ENCODE data around the gene POLN.

Gene POLN

DNA sequence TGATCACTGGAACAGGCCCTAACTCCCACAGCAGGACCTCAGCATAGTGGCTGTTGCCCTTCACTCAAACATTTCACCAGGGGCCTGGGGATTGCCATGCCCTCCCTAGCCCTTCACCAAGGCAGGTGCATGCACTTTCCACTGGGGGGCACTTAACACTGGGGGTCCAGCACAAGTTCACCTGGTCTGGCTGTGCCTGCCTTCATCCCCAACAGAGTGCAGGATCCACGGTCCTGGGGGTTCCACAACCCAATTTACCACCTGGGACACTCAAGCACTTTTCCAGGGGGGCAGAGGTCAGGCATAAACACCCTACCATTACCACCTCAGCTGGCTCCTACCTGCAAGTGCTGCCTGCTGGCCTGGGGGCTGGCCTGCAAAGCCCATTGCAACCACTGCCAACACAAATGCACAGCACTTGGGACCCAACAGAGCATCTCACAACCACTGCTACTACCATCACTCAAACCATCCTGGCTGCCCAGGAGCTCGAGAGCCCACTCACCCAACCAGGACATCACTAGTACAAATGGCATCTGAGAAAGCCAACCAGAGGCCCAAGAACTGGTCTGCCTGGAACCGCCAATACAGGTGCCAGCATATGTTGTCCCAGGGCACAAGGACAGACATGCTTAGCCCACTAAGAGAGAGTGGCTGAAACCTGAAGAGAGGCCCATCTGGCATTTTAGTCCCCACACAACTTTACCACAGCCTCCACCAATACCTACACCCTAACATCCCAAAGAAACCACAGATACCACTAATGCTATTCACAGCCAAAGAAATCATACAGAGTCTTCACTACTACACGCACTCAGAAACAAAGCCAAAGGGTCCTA lies 139.7 kb downstream of the POLN start:
- no peaks in the 10 kb centered on the region for H3K27me3 ChIP-seq (ENCODE audit: control insufficient read depth in 5 of 5, insufficient read depth in 4 of 5, low read length in 5 of 5)
- H3K4me3 ChIP-seq (ENCODE audit: low read depth in 1 of 5, low read length in 5 of 5): no peak overlapping the region
- no peaks in the 10 kb centered on the region for H3K36me3 ChIP-seq (ENCODE audit: control insufficient read depth in 5 of 5, insufficient read depth in 5 of 5, low read length in 5 of 5)
- H3K9ac ChIP-seq (ENCODE audit: low read length in 5 of 5): no peak overlapping the region
- H3K27ac ChIP-seq (ENCODE audit: low read depth, low read length): no peak overlapping the region
- H3K9me3 ChIP-seq (ENCODE audit: control insufficient read depth in 5 of 5, low read length in 5 of 5): peaks cover 4 to 28% (median 25%) of the 10 kb centered on the region in 5 donors
- H3K4me1 ChIP-seq (ENCODE audit: control insufficient read depth in 5 of 5, insufficient read depth in 5 of 5, low read length in 5 of 5): no peaks in the 10 kb centered on the region

DNA sequence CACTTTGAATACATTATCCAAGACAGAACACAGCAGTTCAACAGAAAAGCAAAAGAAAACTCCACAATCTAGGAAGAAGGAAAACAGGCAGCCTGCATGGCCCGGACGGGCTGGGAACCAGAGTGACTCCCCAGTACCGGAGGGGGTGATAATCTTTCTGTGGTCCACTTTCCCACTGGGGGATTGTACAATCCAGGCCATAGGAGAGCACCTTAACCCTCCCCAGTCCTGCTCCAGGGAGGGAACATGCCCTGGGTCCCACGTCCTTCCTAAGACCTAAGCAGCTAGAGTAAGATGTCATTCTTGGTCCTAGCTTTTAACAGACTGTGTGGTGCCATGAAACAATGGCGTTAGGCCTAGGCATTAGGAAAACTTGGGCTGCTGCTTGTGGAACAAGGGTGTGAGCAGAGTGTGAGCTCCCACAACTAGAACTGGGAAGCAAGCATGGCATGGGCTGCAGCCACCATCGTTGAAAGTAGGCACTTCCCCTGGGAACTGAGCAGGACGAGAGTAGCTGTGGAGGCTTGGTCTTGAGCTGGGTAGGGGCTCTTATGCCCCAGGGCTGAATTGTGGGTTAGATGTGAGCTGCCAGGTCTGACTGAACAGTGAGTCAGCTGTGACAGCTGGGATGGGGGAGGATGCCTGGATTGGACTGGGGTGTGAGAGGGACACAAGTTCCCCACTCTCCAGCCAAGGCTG lies 140.4 kb downstream of the POLN start:
- Histone ChIP-seq H3K9ac (ENCODE audit: low read length in 5 of 5) (no peak overlapping the region), H3K27ac (ENCODE audit: low read depth, low read length) (no peak overlapping the region), H3K27me3 (ENCODE audit: control insufficient read depth in 5 of 5, insufficient read depth in 4 of 5, low read length in 5 of 5) (no peaks in the 10 kb centered on the region), H3K4me3 (ENCODE audit: low read depth in 1 of 5, low read length in 5 of 5) (no peak overlapping the region), H3K9me3 (ENCODE audit: control insufficient read depth in 5 of 5, low read length in 5 of 5) (peaks cover 4 to 33% (median 32%) of the 10 kb centered on the region in 5 donors), H3K36me3 (ENCODE audit: control insufficient read depth in 5 of 5, insufficient read depth in 5 of 5, low read length in 5 of 5) (no peaks in the 10 kb centered on the region), H3K4me1 (ENCODE audit: control insufficient read depth in 5 of 5, insufficient read depth in 5 of 5, low read length in 5 of 5) (no peaks in the 10 kb centered on the region)

DNA sequence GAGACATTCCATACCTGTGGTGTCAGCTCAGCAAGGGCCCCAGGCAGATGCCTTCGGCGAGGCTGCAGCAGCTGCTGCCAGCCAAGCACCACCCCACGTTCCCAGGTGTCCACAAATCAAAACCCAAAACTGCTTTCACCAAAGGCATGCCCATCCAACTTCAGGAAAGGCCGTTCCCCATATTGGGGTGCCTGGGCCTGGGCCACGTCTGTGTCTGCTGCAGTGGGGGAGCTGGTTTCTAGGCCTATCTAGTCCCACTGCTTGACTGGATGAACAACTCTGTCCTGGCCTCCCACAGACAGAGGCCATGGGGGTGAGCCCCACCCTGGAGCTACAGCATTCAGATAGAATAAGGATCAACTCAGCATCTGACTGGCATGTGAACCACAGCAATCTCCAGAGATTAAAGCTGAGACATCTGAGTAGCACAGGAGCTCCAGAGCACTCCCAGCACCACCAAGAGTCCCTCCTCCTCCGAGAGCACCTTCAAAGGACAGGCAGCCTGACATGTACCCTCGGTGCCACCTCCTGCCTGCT lies 145.8 kb downstream of the POLN start:
- Histone ChIP-seq H3K9ac (ENCODE audit: low read length in 5 of 5) (no peak overlapping the region), H3K4me1 (ENCODE audit: control insufficient read depth in 5 of 5, insufficient read depth in 5 of 5, low read length in 5 of 5) (peaks cover 0 to 37% (median 12%) of the 10 kb centered on the region in 5 donors), H3K27me3 (ENCODE audit: control insufficient read depth in 5 of 5, insufficient read depth in 4 of 5, low read length in 5 of 5) (no peaks in the 10 kb centered on the region), H3K9me3 (ENCODE audit: control insufficient read depth in 5 of 5, low read length in 5 of 5) (peaks cover 0 to 18% (median 8%) of the 10 kb centered on the region in 5 donors), H3K27ac (ENCODE audit: low read depth, low read length) (no peak overlapping the region), H3K4me3 (ENCODE audit: low read depth in 1 of 5, low read length in 5 of 5) (no peak overlapping the region), H3K36me3 (ENCODE audit: control insufficient read depth in 5 of 5, insufficient read depth in 5 of 5, low read length in 5 of 5) (peaks cover 0 to 2% (median 0%) of the 10 kb centered on the region in 5 donors)

DNA sequence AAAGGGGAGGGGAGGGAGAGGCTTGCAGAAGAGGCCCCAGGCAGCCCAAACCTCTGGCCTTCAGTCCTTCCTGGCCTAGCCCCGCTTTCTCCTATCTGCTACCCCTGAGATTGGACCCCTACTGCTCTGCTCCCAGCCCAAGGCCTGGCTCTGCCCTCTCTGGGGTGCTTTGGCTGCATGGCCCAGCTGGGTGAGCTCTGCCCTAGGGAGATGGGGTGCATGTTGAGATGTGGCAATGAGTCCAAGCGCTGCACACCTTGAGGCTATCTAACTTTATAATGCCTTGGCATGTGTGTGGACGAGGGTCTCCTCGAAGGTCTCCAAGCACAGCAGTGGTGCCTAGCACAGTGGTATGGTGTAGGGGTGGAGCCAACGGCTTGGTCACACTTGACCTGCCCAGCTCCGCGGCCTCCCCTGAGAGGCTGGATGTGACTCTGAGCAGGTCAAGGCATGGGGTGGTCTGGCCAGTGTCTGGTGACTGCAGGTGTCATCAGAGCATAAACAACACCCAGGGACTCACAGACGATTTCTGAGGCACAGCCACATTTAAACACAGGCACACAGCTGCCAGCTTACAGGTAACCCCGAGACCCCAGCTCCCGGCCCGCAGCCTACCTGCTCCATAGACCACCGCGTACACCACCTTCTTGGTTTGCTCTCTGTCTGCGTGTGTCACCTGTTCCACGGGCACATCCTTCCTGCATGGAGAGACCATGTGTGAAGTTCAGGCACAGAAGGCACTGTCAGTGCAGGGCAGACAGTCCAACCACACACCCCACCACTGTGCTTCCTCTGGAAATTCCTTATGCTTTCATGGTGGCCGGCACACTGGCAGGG lies 146.5 kb downstream of the POLN start:
- Histone ChIP-seq H3K36me3 (ENCODE audit: control insufficient read depth in 5 of 5, insufficient read depth in 5 of 5, low read length in 5 of 5) (peaks cover 0 to 2% (median 0%) of the 10 kb centered on the region in 5 donors), H3K27me3 (ENCODE audit: control insufficient read depth in 5 of 5, insufficient read depth in 4 of 5, low read length in 5 of 5) (no peaks in the 10 kb centered on the region), H3K27ac (ENCODE audit: low read depth, low read length) (no peak overlapping the region), H3K9ac (ENCODE audit: low read length in 5 of 5) (no peak overlapping the region), H3K4me3 (ENCODE audit: low read depth in 1 of 5, low read length in 5 of 5) (no peak overlapping the region), H3K9me3 (ENCODE audit: control insufficient read depth in 5 of 5, low read length in 5 of 5) (peaks cover 0 to 18% (median 8%) of the 10 kb centered on the region in 5 donors), H3K4me1 (ENCODE audit: control insufficient read depth in 5 of 5, insufficient read depth in 5 of 5, low read length in 5 of 5) (peaks cover 0 to 43% (median 16%) of the 10 kb centered on the region in 5 donors)

DNA sequence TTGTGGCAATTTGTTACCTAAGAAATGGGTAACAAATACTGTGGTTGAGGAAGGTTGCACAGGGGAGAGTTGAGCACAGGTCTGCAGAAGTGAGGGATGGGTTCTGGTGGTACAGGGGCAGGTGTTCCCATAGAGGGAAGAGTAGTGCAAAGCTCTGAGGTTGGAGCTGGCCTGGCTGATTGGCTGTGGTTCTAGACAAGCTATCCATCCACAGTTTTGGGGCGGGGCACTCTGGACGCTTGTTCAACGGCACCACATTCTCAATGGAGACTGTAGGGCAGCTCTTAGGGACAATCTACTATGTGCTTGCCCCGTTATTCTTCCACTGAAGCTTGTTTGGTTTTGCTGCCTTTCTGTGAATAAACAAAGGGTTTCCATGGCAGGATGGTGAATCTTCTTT lies 147.4 kb downstream of the POLN start:
- Histone ChIP-seq H3K27ac (ENCODE audit: low read depth, low read length) (no peak overlapping the region), H3K9me3 (ENCODE audit: control insufficient read depth in 5 of 5, low read length in 5 of 5) (peaks cover 0 to 18% (median 8%) of the 10 kb centered on the region in 5 donors), H3K4me1 (ENCODE audit: control insufficient read depth in 5 of 5, insufficient read depth in 5 of 5, low read length in 5 of 5) (peaks cover 0 to 44% (median 16%) of the 10 kb centered on the region in 5 donors), H3K36me3 (ENCODE audit: control insufficient read depth in 5 of 5, insufficient read depth in 5 of 5, low read length in 5 of 5) (peaks cover 0 to 2% (median 0%) of the 10 kb centered on the region in 5 donors), H3K4me3 (ENCODE audit: low read depth in 1 of 5, low read length in 5 of 5) (no peak overlapping the region), H3K27me3 (ENCODE audit: control insufficient read depth in 5 of 5, insufficient read depth in 4 of 5, low read length in 5 of 5) (no peaks in the 10 kb centered on the region), H3K9ac (ENCODE audit: low read length in 5 of 5) (no peak overlapping the region)

DNA sequence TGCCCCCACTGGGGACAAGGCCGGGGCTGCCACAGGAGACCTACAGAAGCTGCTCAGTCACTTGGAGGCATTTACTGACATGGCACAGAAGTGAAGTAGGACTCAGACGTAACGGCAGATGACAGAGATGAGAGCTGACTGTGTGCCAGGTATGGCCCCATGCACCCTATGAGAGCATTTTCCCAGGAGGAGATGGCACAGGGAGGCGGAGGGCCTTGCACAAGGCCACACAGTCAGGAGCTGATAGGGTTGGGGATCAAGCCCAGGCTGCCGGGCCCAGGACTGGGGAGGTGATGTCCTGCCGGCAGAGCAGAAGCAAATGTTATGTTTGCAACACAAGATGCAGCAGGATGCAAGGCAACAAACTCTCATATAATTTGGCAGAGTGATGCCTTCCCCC lies 148.7 kb downstream of the POLN start:
- Histone ChIP-seq H3K4me1 (ENCODE audit: control insufficient read depth in 5 of 5, insufficient read depth in 5 of 5, low read length in 5 of 5) (peaks cover 0 to 49% (median 16%) of the 10 kb centered on the region in 5 donors), H3K9me3 (ENCODE audit: control insufficient read depth in 5 of 5, low read length in 5 of 5) (peaks cover 0 to 18% (median 8%) of the 10 kb centered on the region in 5 donors), H3K27ac (ENCODE audit: low read depth, low read length) (no peak overlapping the region), H3K4me3 (ENCODE audit: low read depth in 1 of 5, low read length in 5 of 5) (no peak overlapping the region), H3K9ac (ENCODE audit: low read length in 5 of 5) (no peak overlapping the region), H3K27me3 (ENCODE audit: control insufficient read depth in 5 of 5, insufficient read depth in 4 of 5, low read length in 5 of 5) (no peaks in the 10 kb centered on the region), H3K36me3 (ENCODE audit: control insufficient read depth in 5 of 5, insufficient read depth in 5 of 5, low read length in 5 of 5) (peaks cover 0 to 2% (median 0%) of the 10 kb centered on the region in 5 donors)

DNA sequence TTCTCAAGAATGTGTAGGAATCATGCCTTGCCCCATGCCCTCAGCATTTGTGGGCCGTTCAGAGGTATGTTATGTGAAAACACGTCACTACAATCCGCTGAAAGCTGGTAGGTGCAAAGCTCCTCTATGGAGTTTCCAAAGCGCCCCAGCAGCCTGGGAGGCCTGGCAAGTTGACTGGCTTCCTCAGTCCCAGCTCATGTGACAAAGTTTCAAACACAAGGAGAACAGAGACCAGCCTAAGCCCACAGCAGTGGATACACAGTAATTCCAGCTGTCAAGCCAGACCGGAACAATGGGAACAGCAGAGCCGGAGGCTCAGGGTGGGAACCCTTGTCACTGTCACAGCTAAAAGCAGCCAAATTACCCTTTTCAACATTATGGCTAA lies 149.3 kb downstream of the POLN start:
- Histone ChIP-seq H3K36me3 (ENCODE audit: control insufficient read depth in 5 of 5, insufficient read depth in 5 of 5, low read length in 5 of 5) (peaks cover 0 to 2% (median 0%) of the 10 kb centered on the region in 5 donors), H3K27me3 (ENCODE audit: control insufficient read depth in 5 of 5, insufficient read depth in 4 of 5, low read length in 5 of 5) (no peaks in the 10 kb centered on the region), H3K4me1 (ENCODE audit: control insufficient read depth in 5 of 5, insufficient read depth in 5 of 5, low read length in 5 of 5) (peaks cover 0 to 49% (median 16%) of the 10 kb centered on the region in 5 donors), H3K27ac (ENCODE audit: low read depth, low read length) (no peak overlapping the region), H3K9ac (ENCODE audit: low read length in 5 of 5) (no peak overlapping the region), H3K9me3 (ENCODE audit: control insufficient read depth in 5 of 5, low read length in 5 of 5) (peaks cover 0 to 18% (median 8%) of the 10 kb centered on the region in 5 donors), H3K4me3 (ENCODE audit: low read depth in 1 of 5, low read length in 5 of 5) (no peak overlapping the region)

DNA sequence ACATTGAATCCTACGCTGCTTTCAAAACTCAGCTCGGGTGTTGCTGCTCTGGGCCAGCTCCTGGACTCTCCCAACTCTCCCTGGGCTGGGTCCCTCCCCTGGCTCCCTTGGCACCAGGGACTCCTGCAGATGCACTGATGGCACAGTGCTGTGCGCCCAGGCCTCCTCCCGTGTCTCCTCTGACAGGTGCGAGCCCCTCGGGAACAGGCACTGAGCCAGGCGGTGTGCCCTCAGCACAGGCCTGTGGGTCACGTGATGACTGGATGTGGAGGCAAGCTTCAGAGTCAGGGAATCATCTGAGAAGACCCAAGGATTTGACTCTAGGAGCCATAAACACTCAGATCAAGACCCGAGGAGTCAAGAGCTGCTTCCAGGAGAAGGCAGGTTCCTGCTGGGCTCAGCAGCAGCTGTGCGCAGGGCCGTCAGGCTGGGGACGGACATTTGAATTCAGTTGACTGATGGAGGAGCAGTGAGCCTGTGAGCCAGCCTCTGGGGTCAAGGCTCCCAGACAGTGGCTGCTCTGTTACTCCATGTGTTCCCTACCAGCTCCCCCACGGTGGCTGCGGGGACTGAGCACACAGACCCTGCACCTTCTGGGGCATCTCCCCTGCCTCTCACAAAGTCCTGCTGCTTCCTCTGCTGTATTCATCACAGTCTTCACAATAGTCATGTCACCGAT lies 149.8 kb downstream of the POLN start:
- Histone ChIP-seq H3K27me3 (ENCODE audit: control insufficient read depth in 5 of 5, insufficient read depth in 4 of 5, low read length in 5 of 5) (no peaks in the 10 kb centered on the region), H3K9ac (ENCODE audit: low read length in 5 of 5) (no peak overlapping the region)

DNA sequence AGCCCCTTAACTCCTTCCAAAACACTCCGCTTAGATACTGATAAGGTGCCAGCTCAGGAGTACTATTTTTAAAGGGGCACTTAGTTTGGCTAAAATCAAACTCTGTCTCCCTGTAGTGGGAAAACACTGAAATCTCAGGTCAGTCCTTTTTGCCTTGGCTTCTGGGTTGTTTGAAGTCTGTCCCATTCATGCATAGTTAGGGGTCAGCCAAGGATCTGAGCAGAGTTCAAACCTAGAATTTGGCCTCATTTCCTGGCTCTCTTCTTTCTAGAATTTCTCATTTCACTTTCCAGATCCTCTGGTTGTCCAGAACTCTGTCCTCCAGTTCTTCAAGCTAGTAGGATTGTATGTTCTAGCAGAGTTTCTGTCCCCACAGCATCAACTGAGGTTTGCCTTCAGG lies 151.3 kb downstream of the POLN start:
- Histone ChIP-seq H3K27me3 (ENCODE audit: control insufficient read depth in 5 of 5, insufficient read depth in 4 of 5, low read length in 5 of 5) (no peaks in the 10 kb centered on the region), H3K27ac (ENCODE audit: low read depth, low read length) (no peak overlapping the region), H3K9ac (ENCODE audit: low read length in 5 of 5) (no peak overlapping the region), H3K4me1 (ENCODE audit: control insufficient read depth in 5 of 5, insufficient read depth in 5 of 5, low read length in 5 of 5) (peaks cover 0 to 49% (median 16%) of the 10 kb centered on the region in 5 donors), H3K9me3 (ENCODE audit: control insufficient read depth in 5 of 5, low read length in 5 of 5) (peaks cover 0 to 6% (median 0%) of the 10 kb centered on the region in 5 donors), H3K4me3 (ENCODE audit: low read depth in 1 of 5, low read length in 5 of 5) (no peak overlapping the region), H3K36me3 (ENCODE audit: control insufficient read depth in 5 of 5, insufficient read depth in 5 of 5, low read length in 5 of 5) (peaks cover 0 to 3% (median 0%) of the 10 kb centered on the region in 5 donors)

More for the DNA sequence above, 149.8 kb downstream of the POLN start:
- Histone ChIP-seq H3K4me3 (ENCODE audit: low read depth in 1 of 5, low read length in 5 of 5) (no peak overlapping the region), H3K27ac (ENCODE audit: low read depth, low read length) (no peak overlapping the region), H3K9me3 (ENCODE audit: control insufficient read depth in 5 of 5, low read length in 5 of 5) (peaks cover 0 to 17% (median 9%) of the 10 kb centered on the region in 5 donors), H3K36me3 (ENCODE audit: control insufficient read depth in 5 of 5, insufficient read depth in 5 of 5, low read length in 5 of 5) (peaks cover 0 to 2% (median 0%) of the 10 kb centered on the region in 5 donors), H3K4me1 (ENCODE audit: control insufficient read depth in 5 of 5, insufficient read depth in 5 of 5, low read length in 5 of 5) (peaks cover 0 to 49% (median 16%) of the 10 kb centered on the region in 5 donors)
